Measurements from ENCODE around the gene ZBTB48. TPM values are rescaled to one million over a fixed set of nuclear protein-coding genes. Genes with fewer than 3 reads are reported as not detected.

The ZBTB48 gene
- polyA plus RNA-seq, 3 donors: 13.2 to 94.2 (median 23.0) TPM

DNA sequence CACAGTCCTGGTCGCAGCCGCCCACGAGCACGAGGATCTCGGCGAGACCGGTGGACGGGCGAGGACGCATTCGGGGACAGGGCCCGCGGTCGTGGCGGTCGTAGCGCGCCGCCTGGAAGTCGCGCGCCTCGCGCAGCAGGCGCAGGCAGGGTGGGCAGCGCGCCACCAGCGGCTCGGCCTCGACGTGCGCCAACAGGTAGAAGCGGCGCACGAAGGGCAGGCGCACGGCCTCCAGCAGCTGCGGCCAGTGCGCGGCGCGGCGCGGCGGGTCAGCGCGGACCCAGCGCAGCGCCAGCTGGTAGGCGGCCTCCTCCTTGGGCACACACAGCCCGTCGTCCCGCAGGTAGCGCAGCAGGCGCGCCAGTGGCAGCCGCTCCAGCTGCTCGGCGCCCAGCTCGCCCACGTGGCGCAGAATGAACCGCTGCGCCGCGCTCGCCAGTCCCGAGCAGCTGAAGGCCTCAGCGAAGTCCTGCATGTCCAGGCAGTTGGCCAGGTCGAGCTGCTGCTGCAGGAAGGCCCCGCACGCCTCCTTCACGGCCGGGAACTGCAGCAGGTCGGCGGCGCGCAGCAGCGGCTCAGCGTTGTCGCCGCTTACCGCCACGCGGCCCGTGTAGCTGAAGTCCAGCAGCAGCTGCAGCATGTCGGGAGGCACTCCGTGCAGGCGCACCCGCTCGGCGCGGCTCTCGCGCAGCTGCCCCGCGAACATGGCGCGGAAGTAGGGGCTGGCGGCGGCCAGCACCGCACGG, 22.3 kb downstream of the ZBTB48 start:
- Mint-ChIP-seq H3K4me3 (peak overlapping the region; percentile 89 to 95), H3K27ac (peak overlapping the region; percentile 96 to 98 (median 97)), H3K4me1 (peaks cover 35% of the 10 kb centered on the region), H3K36me3 (peaks cover 15 to 25% of the 10 kb centered on the region in 2 donors), H3K27me3 (ENCODE audit: low read depth in 3 of 3) (peaks cover 2 to 7% (median 3%) of the 10 kb centered on the region in 3 donors), H3K9me3 (peaks cover 0 to 2% (median 0%) of the 10 kb centered on the region in 7 donors)
- Histone ChIP-seq H3K79me2 (ENCODE audit: insufficient read depth, low read length) (peaks cover 53% of the 10 kb centered on the region), H3K27me3 (ENCODE audit: control insufficient read depth in 2 of 2, insufficient read depth in 2 of 2, low read length in 2 of 2) (no peaks in the 10 kb centered on the region), H3K4me2 (replicated peaks; ENCODE audit: extremely low read depth, low read length, poor library complexity, severe bottlenecking) (peak overlapping the region; percentile 94), H3K27ac (ENCODE audit: low read depth in 1 of 2, low read length in 2 of 2) (peak overlapping the region; percentile 98 to 99), H3K4me1 (ENCODE audit: control insufficient read depth in 1 of 2, insufficient read depth in 2 of 2, low read length in 2 of 2) (peaks cover 40 to 62% of the 10 kb centered on the region in 2 donors), H3K9ac (ENCODE audit: insufficient read depth, low read length, poor library complexity, severe bottlenecking) (peak overlapping the region; percentile 97), H2AFZ (ENCODE audit: insufficient read depth, low read depth, low read length, poor library complexity, severe bottlenecking) (peak overlapping the region; percentile 40), H4K20me1 (ENCODE audit: insufficient read depth, low read length) (peaks cover 53% of the 10 kb centered on the region), H3K9me3 (replicated peaks in 1 of 2; ENCODE audit: control insufficient read depth in 1 of 2, insufficient read depth in 1 of 2, low read length in 2 of 2) (no peaks in the 10 kb centered on the region), H3K36me3 (replicated peaks in 1 of 2; ENCODE audit: control insufficient read depth in 1 of 2, insufficient read depth in 2 of 2, low read length in 2 of 2) (peaks cover 10 to 12% of the 10 kb centered on the region in 2 donors), H3K4me3 (replicated peaks in 1 of 3; ENCODE audit: low read depth in 2 of 3, low read length in 3 of 3) (peak overlapping the region; percentile 64 to 93 (median 78))
- TF ChIP-seq, protein P1, sequence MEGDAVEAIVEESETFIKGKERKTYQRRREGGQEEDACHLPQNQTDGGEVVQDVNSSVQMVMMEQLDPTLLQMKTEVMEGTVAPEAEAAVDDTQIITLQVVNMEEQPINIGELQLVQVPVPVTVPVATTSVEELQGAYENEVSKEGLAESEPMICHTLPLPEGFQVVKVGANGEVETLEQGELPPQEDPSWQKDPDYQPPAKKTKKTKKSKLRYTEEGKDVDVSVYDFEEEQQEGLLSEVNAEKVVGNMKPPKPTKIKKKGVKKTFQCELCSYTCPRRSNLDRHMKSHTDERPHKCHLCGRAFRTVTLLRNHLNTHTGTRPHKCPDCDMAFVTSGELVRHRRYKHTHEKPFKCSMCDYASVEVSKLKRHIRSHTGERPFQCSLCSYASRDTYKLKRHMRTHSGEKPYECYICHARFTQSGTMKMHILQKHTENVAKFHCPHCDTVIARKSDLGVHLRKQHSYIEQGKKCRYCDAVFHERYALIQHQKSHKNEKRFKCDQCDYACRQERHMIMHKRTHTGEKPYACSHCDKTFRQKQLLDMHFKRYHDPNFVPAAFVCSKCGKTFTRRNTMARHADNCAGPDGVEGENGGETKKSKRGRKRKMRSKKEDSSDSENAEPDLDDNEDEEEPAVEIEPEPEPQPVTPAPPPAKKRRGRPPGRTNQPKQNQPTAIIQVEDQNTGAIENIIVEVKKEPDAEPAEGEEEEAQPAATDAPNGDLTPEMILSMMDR (IDR thresholded peaks at IDR 0.05): no peak
- intact Hi-C loops (cut with micrococcal nuclease): loop anchor here in 1 of 2 donors (2.0 to 10.0 kb wide), 2 partner anchors 21 to 183 kb away; partner anchors contain the start of gene CAMTA1
- peak in 1 of 3 donors; percentile 43 for DNase-seq
- under 1% methylated on average over 103 of the region's 103 CpGs for WGBS (ENCODE audit: insufficient coverage)

DNA sequence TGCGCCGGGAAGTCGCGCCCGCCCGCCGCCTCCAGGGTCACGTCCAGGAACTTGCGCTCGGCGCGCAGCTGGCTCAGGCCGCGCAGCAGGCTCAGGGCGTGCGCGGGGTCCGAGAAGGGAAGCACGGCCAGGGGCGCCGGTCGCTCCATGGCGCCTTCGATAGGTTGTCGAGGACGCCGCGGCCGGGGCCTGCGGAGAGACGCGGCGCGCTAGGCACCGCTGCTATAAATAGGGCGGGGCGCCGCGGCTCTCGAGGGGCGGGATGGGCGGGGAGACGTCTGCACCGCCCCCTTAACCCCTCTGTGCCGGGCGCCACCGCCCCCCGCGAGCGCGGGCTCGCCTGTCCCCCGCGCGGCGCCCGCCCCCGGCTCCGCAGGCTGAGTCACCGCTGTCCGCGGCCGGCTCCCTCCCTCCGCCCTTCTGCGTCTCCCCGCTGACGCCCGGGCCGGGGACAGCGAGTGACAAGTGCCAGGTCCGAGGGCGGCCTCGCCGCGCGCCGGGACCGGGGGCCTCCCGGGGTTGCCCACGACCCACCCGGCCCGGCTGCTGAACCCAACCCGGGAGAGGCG, 23.0 kb downstream of the ZBTB48 start, which contains the start of gene KLHL21:
TSS of gene KLHL21 (minus strand) at position 201 of the 569 bp plus-strand sequence. CDS start at position 149, 52 bp downstream.
- Mint-ChIP-seq H3K36me3 (peaks cover 8 to 19% of the 10 kb centered on the region in 2 donors), H3K9me3 (peaks cover 0 to 2% (median 0%) of the 10 kb centered on the region in 7 donors), H3K27ac (peak within 1 kb of the TSS; percentile 97 to 99 (median 98)), H3K4me1 (peaks cover 33% of the 10 kb centered on the region), H3K4me3 (peak within 1 kb of the TSS; percentile 89 to 95), H3K27me3 (ENCODE audit: low read depth in 3 of 3) (peaks cover 3 to 9% (median 9%) of the 10 kb centered on the region in 3 donors)
- Histone ChIP-seq H3K9me3 (replicated peaks in 1 of 2; ENCODE audit: control insufficient read depth in 1 of 2, insufficient read depth in 1 of 2, low read length in 2 of 2) (no peaks in the 10 kb centered on the region), H4K20me1 (ENCODE audit: insufficient read depth, low read length) (peaks cover 46% of the 10 kb centered on the region), H3K27ac (ENCODE audit: low read depth in 1 of 2, low read length in 2 of 2) (peak within 1 kb of the TSS; percentile 98 to 99), H3K4me2 (replicated peaks; ENCODE audit: extremely low read depth, low read length, poor library complexity, severe bottlenecking) (peak within 1 kb of the TSS; percentile 94), H3K4me3 (replicated peaks in 1 of 3; ENCODE audit: low read depth in 2 of 3, low read length in 3 of 3) (peak within 1 kb of the TSS; percentile 74 to 93 (median 78)), H3K4me1 (ENCODE audit: control insufficient read depth in 1 of 2, insufficient read depth in 2 of 2, low read length in 2 of 2) (peaks cover 40 to 55% of the 10 kb centered on the region in 2 donors), H3K27me3 (ENCODE audit: control insufficient read depth in 2 of 2, insufficient read depth in 2 of 2, low read length in 2 of 2) (no peaks in the 10 kb centered on the region), H3K36me3 (replicated peaks in 1 of 2; ENCODE audit: control insufficient read depth in 1 of 2, insufficient read depth in 2 of 2, low read length in 2 of 2) (peaks cover 3 to 5% of the 10 kb centered on the region in 2 donors), H3K79me2 (ENCODE audit: insufficient read depth, low read length) (peaks cover 47% of the 10 kb centered on the region), H3K9ac (ENCODE audit: insufficient read depth, low read length, poor library complexity, severe bottlenecking) (peak within 1 kb of the TSS; percentile 97), H2AFZ (ENCODE audit: insufficient read depth, low read depth, low read length, poor library complexity, severe bottlenecking) (peak within 1 kb of the TSS; percentile 84)
- peak; percentile 86 to 93 (median 90) for DNase-seq
- WGBS (ENCODE audit: insufficient coverage): under 1% methylated on average over 73 of the region's 84 CpGs
- intact Hi-C loops (cut with micrococcal nuclease): loop anchor here in 1 of 2 donors (1.0 to 10.0 kb wide), 2 partner anchors 11 to 182 kb away; partner anchors contain the start of genes CAMTA1 and PHF13
- TF ChIP-seq, protein P1 (IDR thresholded peaks at IDR 0.05): no peak

Measured in CD14-positive monocyte (primary cell).